Right lung (tissue), 5 donors: ENCODE measurements around the gene DTX3. TPM values are rescaled to one million over a fixed set of nuclear protein-coding genes. Genes with fewer than 3 reads are reported as not detected.
"Not testable (repeated sequence)": the region's sequence is repeated elsewhere in the genome, so short reads cannot be mapped to it uniquely, and the experiment has no call there.

Experiments
- DNase-seq, 2 donors: peaks; one replicate each; pipeline ENCODE4 v3.0.0-alpha.2; 2013
- polyA plus RNA-seq, 5 donors: library from polyadenylated mRNA; unstranded; fragments of 120-200 nt; gene quantifications; one replicate each; pipeline versions ENCODE4 v1.2.1 to v1.2.3, GENCODE V29; 2013; ENCODE audit warnings: inconsistent platforms in 1 of 5, low replicate concordance in 1 of 5; ENCODE audit not compliant: insufficient read length in 5 of 5, insufficient read depth in 1 of 5

Gene DTX3
- polyA plus RNA-seq, 5 donors: 52.7 to 65.6 (median 61.0) TPM

DNA sequence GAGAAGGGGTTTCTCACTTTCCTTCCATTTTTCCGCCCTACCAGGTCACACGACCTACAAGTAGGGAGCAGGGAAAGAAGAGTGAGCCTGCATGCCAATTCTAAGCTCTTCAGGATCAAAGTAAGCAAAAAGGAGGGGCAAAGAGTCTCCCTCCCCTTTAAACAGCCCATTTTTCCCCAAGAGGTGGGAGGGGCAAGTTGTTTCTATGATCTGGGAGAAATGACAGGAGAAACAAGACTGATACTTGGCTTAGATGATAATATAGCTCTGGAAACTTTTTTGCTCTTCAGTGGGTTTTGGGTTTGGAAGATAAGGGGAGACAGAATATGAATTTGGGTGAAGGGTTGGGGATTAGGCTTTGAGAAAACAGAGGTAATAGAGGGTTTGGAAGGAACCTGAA is 1.8 kb downstream of the DTX3 start:
- DNase-seq: no peak

DNA sequence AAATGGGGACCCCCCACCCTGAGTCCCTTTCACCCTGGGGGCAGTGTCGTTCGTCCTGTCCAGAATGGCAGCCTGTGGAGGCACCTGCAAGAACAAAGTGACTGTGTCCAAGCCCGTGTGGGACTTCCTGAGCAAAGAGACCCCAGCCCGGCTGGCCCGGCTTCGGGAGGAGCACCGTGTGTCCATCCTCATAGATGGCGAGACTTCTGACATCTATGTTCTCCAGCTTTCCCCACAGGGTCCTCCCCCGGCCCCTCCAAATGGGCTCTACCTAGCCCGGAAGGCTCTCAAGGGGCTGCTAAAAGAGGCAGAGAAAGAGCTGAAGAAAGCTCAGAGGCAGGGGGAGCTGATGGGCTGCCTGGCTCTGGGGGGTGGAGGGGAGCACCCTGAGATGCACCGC is 2.2 kb downstream of the DTX3 start:
- DNase-seq: no peak

DNA sequence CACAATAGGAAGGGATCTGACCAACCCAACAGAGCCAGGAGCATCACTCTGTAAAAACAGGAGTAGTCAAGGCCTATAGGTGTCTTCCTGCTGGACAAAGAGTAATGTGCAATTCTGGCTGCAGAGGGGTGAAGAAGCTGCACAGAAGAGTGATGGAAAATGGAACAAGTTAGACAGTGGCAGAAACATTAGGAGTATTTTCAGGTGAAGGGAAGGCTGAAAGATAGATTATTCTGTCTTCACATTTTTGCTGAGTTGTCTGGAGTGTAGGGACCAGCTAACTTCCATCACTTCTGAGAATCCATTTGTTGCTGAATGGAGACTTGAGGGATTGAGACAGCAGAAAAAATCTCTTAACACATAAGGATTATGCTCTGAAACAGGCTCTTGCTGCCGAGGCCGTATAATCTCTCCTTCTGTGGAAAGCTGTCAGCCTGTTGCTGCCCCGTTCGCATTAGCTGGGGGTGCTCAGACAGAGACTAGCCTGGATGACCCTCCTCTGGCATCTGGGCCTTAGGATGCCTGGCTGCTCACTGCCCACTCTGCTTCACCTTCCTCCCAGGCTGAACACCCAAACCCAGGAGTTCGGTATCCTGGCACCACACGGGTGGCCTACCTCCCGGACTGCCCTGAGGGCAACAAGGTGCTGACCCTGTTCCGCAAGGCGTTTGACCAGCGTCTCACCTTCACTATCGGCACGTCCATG is 3.5 kb downstream of the DTX3 start:
- DNase-seq: no peak

GRCh38 chr12:57609101-57609780 is 4.6 kb downstream of the DTX3 start:
- no peak for DNase-seq

- peak in 1 of 2 donors; percentile 36 for DNase-seq
Measured at GRCh38 chr12:57609781-57610553, 5.3 kb downstream of the DTX3 start.

GRCh38 chr12:57610554-57611107 is 6.0 kb downstream of the DTX3 start:
- DNase-seq: peak in 1 of 2 donors; percentile 41

GRCh38 chr12:57611108-57611826 is 6.6 kb downstream of the DTX3 start, which contains the start of gene ARHGEF25:
Gene ARHGEF25 (plus strand): TSS chr12:57611435. CDS start chr12:57611895, 460 bp downstream.
- peak; percentile 73 to 78 for DNase-seq

- DNase-seq: no peak
Measured at GRCh38 chr12:57611827-57612710, 7.4 kb downstream of the DTX3 start.

GRCh38 chr12:57612711-57613426 is 8.2 kb downstream of the DTX3 start:
- no peak for DNase-seq

- no peak for DNase-seq
Measured at GRCh38 chr12:57613427-57614109, 8.9 kb downstream of the DTX3 start.

GRCh38 chr12:57614178-57614947 is 9.7 kb downstream of the DTX3 start:
- DNase-seq: no peak

DNA sequence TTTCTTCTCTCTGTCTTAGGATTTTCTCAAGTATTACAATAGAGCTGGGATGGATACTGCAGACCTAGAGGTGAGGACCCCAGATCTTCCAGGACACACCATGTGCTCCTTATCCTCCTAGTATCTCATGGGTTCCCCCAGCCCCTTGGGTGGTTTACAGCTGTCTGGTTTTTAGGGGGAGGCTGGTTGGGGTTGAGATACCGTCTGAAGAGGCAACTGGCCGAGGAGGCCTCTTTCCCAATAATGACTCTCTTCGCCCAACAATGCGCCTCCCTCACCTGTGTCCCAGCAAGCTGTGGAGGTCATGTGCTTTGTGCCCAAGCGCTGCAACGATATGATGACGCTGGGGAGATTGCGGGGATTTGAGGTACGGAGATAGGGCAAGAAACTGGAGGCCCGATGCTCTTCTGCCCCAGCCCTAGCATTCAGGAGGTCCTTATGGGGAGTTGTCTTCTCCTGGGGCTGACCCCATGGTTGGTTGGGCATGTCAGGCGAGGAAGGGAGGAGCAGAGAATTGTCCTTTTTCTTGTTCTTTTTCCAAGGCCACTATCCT is 10.4 kb downstream of the DTX3 start:
- no peak for DNase-seq

GRCh38 chr12:57615637-57616036 is 11.0 kb downstream of the DTX3 start:
- no peak for DNase-seq

GRCh38 chr12:57616383-57617101 is 11.9 kb downstream of the DTX3 start:
- DNase-seq: no peak

DNA sequence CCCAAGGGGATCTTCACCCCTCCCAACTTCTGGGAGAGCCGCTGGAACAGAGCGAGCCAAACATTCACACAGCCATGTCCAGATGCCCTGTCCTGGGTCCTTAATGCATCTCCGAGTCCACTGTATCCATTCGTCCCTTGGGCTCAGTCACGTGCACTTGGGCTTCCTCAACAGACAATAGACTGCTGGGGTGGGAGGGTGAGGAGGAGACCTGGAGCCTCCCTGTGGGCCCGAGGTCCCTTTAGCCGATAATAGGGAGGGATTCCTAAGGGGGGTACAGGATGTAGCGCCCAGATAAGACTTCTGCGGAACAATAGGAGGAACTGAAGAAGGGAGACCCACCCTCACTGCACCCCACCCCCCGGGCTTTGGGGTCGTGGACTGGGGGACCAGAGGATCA is 13.3 kb downstream of the DTX3 start:
- no peak for DNase-seq

DNA sequence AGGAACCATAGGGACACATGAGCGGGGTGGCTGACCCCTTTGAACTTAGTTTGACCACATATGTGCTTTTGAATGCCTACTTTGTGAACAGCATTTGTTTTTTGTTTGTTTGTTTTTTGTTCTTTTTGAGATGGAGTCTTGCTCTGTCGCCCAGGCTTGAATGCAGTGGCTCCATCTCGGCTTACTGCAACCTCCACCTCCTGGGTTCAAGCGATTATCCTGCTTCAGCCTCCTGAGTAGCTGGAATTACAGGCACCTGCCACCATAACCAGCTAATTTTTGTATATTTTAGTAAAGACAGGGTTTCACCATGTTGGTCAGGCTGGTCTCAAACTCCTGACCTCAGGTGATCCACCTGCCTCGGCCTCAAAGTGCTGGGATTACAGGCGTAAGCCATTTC is 13.8 kb downstream of the DTX3 start:
- not testable (repeated sequence) for DNase-seq

DNA sequence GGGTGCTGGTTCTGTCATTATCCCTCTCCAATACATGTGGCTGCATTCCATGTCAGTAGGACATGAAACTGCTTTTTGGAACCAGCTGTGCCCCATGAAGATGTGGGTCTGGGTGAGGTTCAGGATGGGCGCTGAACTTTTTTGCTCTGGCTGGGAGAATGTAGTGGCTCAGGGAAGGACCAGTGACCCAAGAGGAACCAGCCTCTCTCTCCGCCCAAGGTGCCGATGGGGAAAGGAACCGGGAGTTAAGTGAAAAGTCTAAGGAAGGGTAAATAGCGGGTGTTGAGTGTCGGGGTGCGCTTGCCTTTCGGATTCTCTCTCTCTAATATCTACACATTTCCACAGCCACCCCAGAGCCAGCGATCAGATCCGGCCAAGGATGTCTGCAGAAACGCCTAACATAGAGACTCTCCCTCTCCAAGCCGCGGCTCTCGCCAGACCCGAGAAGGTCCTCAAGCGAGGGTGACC is 14.4 kb downstream of the DTX3 start:
- no peak for DNase-seq
